Nephron (organoid): ENCODE data around the gene GGT7.
A peak's percentile ranks its signal among the peaks of the same experiment; 100 is the strongest.

Source experiments
- H3K27ac Mint-ChIP-seq, 3 experiments: 2 replicates each; pipeline ENCODE4 v1.8.0; 2020; ENCODE audit warnings: mixed read lengths in 3 of 3, mild to moderate bottlenecking in 2 of 3, moderate library complexity in 1 of 3
- H3K27me3 Mint-ChIP-seq: 2 replicates; pipeline ENCODE4 v1.8.0; 2021; ENCODE audit warnings: low read depth, mild to moderate bottlenecking, moderate library complexity, mixed read lengths
- H3K36me3 Mint-ChIP-seq: 2 replicates; pipeline ENCODE4 v1.8.0; 2020; ENCODE audit warnings: low read depth, mixed read lengths
- H3K4me1 Mint-ChIP-seq: 2 replicates; pipeline ENCODE4 v1.8.0; 2020; ENCODE audit warnings: mixed read lengths
- H3K4me3 Mint-ChIP-seq, 3 experiments: 2 replicates each; pipeline ENCODE4 v1.8.0; 2020; ENCODE audit warnings: mild to moderate bottlenecking in 3 of 3, mixed read lengths in 3 of 3, moderate library complexity in 2 of 3
- H3K9me3 Mint-ChIP-seq: 2 replicates; pipeline ENCODE4 v1.8.0; 2020; ENCODE audit warnings: mixed read lengths
- TF ChIP-seq, protein P1 (sequence below), 3 experiments: fragments of 200-600 bp; sonication (generic); IDR thresholded peaks; one replicate each; pipeline ENCODE4 v1.5.0; 2021; ENCODE audit warnings: antibody characterized with exemption in 3 of 3; ENCODE audit not compliant: unreplicated experiment in 3 of 3

Gene GGT7

DNA sequence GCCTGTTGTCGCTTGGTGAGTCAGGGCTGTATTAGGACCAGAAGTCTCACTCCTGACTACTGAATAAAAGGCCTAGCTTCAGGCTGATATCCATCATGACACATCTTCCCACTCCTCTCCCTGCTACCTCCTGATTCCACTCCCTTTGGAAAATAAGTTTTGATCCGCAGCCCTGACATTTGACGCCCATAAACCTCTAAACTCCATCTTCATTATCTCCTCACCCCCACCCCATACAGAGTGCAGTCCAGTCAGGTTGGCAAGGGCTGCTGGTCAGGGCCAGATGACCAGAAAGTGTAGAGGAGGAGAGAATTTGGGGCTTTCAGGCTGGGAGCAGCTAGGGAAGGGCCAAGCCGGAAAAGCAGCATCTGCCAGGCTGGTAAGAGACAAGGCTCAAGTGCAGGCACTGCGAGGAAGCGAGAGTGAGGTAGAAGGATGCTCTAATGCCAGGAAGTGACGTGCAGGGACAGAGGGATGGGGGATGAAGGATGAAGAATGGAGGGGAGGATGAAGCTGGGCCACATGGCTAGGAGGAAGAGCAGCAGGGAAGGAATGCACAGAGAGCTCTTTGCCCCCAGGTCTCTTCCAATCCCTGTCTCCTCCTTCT is 1.2 kb downstream of the GGT7 start:
- Mint-ChIP-seq H3K36me3 (no peaks in the 10 kb centered on the region), H3K27ac (no peak overlapping the region), H3K4me3 (peak overlapping the region; percentile 90), H3K9me3 (no peaks in the 10 kb centered on the region), H3K4me1 (peaks cover 41% of the 10 kb centered on the region), H3K27me3 (peaks cover 7% of the 10 kb centered on the region)
- TF ChIP-seq, protein P1, sequence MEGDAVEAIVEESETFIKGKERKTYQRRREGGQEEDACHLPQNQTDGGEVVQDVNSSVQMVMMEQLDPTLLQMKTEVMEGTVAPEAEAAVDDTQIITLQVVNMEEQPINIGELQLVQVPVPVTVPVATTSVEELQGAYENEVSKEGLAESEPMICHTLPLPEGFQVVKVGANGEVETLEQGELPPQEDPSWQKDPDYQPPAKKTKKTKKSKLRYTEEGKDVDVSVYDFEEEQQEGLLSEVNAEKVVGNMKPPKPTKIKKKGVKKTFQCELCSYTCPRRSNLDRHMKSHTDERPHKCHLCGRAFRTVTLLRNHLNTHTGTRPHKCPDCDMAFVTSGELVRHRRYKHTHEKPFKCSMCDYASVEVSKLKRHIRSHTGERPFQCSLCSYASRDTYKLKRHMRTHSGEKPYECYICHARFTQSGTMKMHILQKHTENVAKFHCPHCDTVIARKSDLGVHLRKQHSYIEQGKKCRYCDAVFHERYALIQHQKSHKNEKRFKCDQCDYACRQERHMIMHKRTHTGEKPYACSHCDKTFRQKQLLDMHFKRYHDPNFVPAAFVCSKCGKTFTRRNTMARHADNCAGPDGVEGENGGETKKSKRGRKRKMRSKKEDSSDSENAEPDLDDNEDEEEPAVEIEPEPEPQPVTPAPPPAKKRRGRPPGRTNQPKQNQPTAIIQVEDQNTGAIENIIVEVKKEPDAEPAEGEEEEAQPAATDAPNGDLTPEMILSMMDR (IDR thresholded peaks at IDR 0.05; ENCODE audit: unreplicated experiment in 3 of 3), result no peak

DNA sequence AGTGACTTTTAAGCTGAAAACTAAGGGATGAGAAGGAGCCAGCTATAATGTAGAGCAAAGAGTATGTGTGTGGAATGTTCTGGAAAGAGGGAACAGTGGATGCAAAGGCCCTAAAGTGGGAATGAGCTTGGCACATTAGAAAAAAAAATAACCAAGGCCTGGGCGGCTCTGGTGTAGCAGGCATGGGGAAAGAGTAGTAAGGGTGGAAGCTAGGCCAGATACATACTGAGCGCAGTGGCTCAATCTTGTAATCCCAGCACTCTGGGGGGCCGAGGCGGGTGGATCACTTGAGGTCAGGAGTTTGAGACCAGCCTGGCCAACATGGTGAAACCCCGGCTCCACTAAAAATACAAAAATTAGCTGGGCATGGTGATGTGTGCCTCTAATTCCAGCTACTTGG is 8.4 kb downstream of the GGT7 start:
- Mint-ChIP-seq H3K4me1 (peaks cover 7% of the 10 kb centered on the region), H3K27me3 (no peaks in the 10 kb centered on the region), H3K4me3 (no peak overlapping the region), H3K9me3 (no peaks in the 10 kb centered on the region), H3K36me3 (peaks cover 15% of the 10 kb centered on the region), H3K27ac (no peak overlapping the region)
- TF ChIP-seq, protein P1 (IDR thresholded peaks at IDR 0.05; ENCODE audit: unreplicated experiment in 3 of 3), result no peak

DNA sequence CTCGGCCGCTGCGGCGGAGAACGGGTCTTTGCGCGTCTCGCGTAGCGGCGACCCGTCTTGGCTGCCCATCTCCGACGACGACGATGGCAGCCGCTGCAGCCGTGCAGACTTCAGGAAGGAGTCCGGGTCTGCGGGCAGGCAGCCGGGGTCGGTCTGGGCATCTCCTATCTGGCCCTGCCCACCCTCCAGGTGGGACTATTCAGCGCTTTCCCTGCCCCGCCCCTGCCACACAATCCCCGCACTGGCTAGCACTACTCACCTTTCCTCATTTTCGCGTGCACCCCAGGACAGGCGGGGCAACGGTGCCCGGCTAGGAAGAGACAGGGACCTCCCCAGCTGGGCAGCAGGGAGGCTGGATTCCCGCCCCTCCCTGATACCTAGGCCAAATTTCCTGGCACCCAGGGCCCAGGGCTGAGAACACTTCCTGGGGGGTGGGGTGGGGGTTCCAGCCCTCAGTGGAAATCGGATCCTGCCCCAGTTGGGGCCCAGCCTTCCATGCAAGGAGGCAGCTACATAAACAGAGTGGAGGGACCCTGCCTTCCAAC is 9.2 kb downstream of the GGT7 start:
- Mint-ChIP-seq H3K36me3 (peaks cover 15% of the 10 kb centered on the region), H3K27ac (no peak overlapping the region), H3K4me3 (no peak overlapping the region), H3K9me3 (no peaks in the 10 kb centered on the region), H3K4me1 (peaks cover 7% of the 10 kb centered on the region), H3K27me3 (no peaks in the 10 kb centered on the region)
- TF ChIP-seq, protein P1 (IDR thresholded peaks at IDR 0.05; ENCODE audit: unreplicated experiment in 3 of 3), result no peak

DNA sequence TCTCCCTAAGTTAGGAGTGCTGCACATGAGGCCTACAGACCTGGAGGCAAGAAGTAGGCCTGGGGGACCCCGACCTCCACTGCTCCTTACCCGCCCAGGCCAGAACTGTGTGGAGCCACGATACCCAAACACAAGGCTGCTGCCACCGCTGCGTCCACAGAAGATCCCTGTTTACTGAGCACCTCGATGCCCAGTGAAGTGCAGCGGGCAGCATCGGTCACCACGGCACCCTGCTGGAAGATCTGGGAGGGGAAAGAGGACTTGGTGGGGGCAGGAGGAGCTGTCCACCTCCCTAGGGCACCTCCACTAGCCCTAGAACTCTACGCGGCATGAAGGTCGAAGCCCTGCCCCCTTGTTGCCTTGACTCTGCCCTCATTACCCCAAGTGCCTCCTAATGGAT is 9.9 kb downstream of the GGT7 start:
- Mint-ChIP-seq H3K4me3 (no peak overlapping the region), H3K27me3 (no peaks in the 10 kb centered on the region), H3K36me3 (peaks cover 20% of the 10 kb centered on the region), H3K27ac (no peak overlapping the region), H3K4me1 (peaks cover 7% of the 10 kb centered on the region), H3K9me3 (no peaks in the 10 kb centered on the region)
- TF ChIP-seq, protein P1 (IDR thresholded peaks at IDR 0.05; ENCODE audit: unreplicated experiment in 3 of 3), result no peak

DNA sequence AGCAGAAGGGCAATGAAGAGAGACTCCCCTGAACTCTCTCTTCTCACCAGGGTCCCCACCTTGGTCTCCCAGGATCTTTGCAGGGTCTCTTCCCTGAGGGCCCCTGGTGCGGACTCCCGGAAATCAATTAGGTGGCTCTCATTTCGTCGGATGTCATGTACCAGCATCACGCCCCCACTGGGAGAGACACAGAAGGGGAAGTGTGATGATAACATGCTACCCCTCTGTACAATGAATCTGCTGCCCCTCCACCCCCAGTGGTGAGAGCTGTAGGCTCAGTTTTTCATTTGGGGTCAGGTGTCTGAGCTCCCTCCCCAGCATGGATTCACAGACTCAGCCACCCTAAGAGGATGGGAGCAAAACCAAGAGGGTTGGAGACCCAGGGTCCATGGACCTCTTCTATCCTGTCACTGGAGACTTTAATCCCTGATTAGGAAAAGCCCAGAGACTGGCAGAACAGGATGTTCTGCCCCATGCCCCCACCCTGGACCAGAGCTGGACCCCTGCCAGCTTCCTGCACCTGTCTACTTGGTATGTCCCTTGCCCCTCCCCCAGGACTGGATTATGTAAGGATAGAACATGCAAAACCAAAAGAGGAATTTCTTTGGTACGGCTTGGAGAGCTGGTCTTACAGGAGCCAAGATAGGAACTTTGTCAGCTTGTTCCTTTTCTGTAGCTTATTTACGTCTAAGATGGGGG is 11.1 kb downstream of the GGT7 start:
- H3K27me3 Mint-ChIP-seq, result no peaks in the 10 kb centered on the region
- H3K4me3 Mint-ChIP-seq, result no peak overlapping the region
- TF ChIP-seq, protein P1 (IDR thresholded peaks at IDR 0.05; ENCODE audit: unreplicated experiment in 3 of 3), result no peak
- H3K9me3 Mint-ChIP-seq, result no peaks in the 10 kb centered on the region
- no peak overlapping the region for H3K27ac Mint-ChIP-seq
- peaks cover 23% of the 10 kb centered on the region for H3K36me3 Mint-ChIP-seq
- H3K4me1 Mint-ChIP-seq, result peaks cover 7% of the 10 kb centered on the region
